Heart left ventricle (tissue), 16 donors: ENCODE data around the gene RPS4Y2. TPM values are rescaled to one million over a fixed set of nuclear protein-coding genes. Genes with fewer than 3 reads are reported as not detected.
A peak's percentile ranks its signal among the peaks of the same experiment; 100 is the strongest.

Source experiments
- ATAC-seq, 4 donors: fragments of 200-7000 bp; cut with Tn5 transposase; one replicate each; pipeline ENCODE4 v1.9.1; 2020 to 2022; ENCODE audit warnings: moderate library complexity in 4 of 4, mild to moderate bottlenecking in 3 of 4, moderate number of reproducible peaks in 1 of 4
- DNase-seq, 5 donors: peaks; one replicate each; pipeline ENCODE4 v3.0.0-alpha.2; 2020
- H3K27ac ChIP-seq, 12 donors: fragments of 200-600 bp; sonication (generic) in 4 of 12; one replicate each; pipeline versions ENCODE4 v1.5.0 to v1.8.0; 2016 to 2022; ENCODE audit warnings: mild to moderate bottlenecking in 2 of 12
- H3K27me3 ChIP-seq, 9 donors: fragments of 200-600 bp; sonication (generic) in 2 of 9; one replicate each; pipeline versions ENCODE4 v1.5.1 to v1.8.0; 2016 to 2022; ENCODE audit warnings: mild to moderate bottlenecking in 3 of 9
- H3K36me3 ChIP-seq, 9 donors: fragments of 200-600 bp; sonication (generic) in 2 of 9; one replicate each; pipeline versions ENCODE4 v1.5.0 to v1.8.0; 2018 to 2022; ENCODE audit warnings: mild to moderate bottlenecking in 2 of 9
- H3K4me1 ChIP-seq, 12 donors: fragments of 200-600 bp; sonication (generic) in 4 of 12; one replicate each; pipeline versions ENCODE4 v1.5.0 to v1.8.0; 2016 to 2022; ENCODE audit warnings: mild to moderate bottlenecking in 3 of 12
- H3K4me3 ChIP-seq, 12 donors: fragments of 200-600 bp; sonication (generic) in 4 of 12; one replicate each; pipeline versions ENCODE4 v1.5.0 to v1.8.0; 2017 to 2022; ENCODE audit warnings: mild to moderate bottlenecking in 9 of 12, moderate library complexity in 4 of 12
- H3K9me3 ChIP-seq, 12 donors: fragments of 200-600 bp; sonication (generic) in 4 of 12; one replicate each; pipeline versions ENCODE4 v1.5.0 to v1.8.0; 2016 to 2022; ENCODE audit warnings: mild to moderate bottlenecking in 1 of 12
- CTCF ChIP-seq, 12 donors: fragments of 200-600 bp; sonication (generic) in 4 of 12; IDR thresholded peaks; one replicate each; pipeline versions ENCODE4 v1.5.0 to v1.8.0; 2018 to 2022; ENCODE audit warnings: antibody characterized with exemption in 12 of 12, mild to moderate bottlenecking in 5 of 12
- POLR2A ChIP-seq, 2 donors: fragments of 450-650 bp; IDR thresholded peaks; one replicate each; pipeline ENCODE4 v1.6.1; 2017; ENCODE audit warnings: antibody characterized with exemption in 2 of 2, mild to moderate bottlenecking in 2 of 2, moderate library complexity in 2 of 2
- WGBS, 4 donors: extraction: QIAGEN DNeasy Blood & Tissue Kit in 2 of 4; methylation state at CpG; one replicate each; pipeline versions ENCODE4 v1.1.5 to v1.1.7; 2013 to 2018; 5-methylcytosine and 5-hydroxymethylcytosine counted together
- intact Hi-C, 10 donors: fragments of 100-400 bp; cut with DNase I; formaldehyde crosslinking; loops; one replicate each; pipeline versions ENCODE4 v1.11.1 to v1.14.2; 2022
- polyA plus RNA-seq, 2 donors: library from polyadenylated mRNA; stranded (reverse); fragments of 200-250 nt; gene quantifications; one replicate each; pipeline ENCODE4 v1.2.3, GENCODE V29; 2013
- total RNA-seq, 9 donors: library from RNA; depleted of rRNA in 2 of 9; stranded (reverse); fragments of >200 nt in 2 of 9; fragmentation: NEBNext Ultra II Directional in 3 of 9; extraction: Animal tissue kit (Norgen Biotek cat#: 25700) in 3 of 9; gene quantifications; one replicate each; pipeline versions ENCODE4 v1.1.0 to v1.2.4, GENCODE V29; 2016 to 2023
- donor health status: ischemic (EF 13 %, LVEDD 7.1; RV severe dilation, severe dysfunction).
- donor health status: healthy with polysubstance abuse.
- donor health status: DM: no; HTN: yes; CAD: no.
- donor health status: DM: no; HTN: no; CAD: no.
- donor health status: ischemic (EF 25% LVEDD 6.9; RV normal size, moderate dysfunction).
- donor health status: ischemic (EF 25% LVEDD 5.7; RV mildly dilated, moderate dysfunction).
- donor health status: healthy.
- donor health status: DM: yes; HTN: yes; CAD: no.
- donor health status: ischemic (EF 35%, LVEDD 5.7; RV mildly dilated, moderate dysfunction).
- donor health status: nonischemic (EF 11% LVEDD 7.7; RV severe dilation, severe dysfunction).
- donor health status: DM: yes; HTN: yes; CAD: no.
- donor health status: PGD.
- donor health status: ischemic (EF 29% LVEDD 5.4; RV normal size, mild dysfunction).
- donor health status: nonischemic (EF 23%, LVEDD 6.1; RV moderate dilation, normal function).

Gene RPS4Y2
- total and polyA plus RNA-seq, 11 donors: not detected

DNA sequence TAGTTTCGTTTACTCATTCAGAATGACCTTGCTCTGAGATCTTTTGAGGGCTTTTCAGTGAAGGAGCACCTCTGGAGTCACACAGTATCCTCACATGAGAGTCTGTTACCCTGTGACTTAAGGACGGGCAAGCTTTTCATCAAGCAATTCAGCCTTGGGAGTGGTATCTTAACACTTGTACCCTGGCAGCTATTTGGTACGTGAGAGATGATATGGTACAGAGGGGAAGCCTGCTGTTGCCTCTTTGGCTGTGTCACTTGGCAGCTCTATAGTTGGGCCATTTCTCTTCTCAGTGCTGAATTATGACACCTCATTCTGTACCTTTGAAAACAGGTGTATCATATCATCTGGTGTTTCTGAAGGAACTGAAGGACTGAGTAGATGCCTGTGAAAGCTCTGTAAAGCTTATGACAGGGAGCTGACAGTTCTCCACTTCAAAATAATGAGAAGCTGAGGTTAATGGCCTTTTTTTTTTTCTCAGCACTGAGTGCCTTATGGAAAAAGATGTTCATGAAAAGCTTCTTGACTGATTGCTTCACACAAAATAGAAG is 24.3 kb downstream of the RPS4Y2 start:
- ATAC-seq: peak in 2 of 4 donors; percentile 20 to 42
- intact Hi-C loops: no loop called here
- H3K4me3 ChIP-seq: no peak overlapping the region
- H3K27ac ChIP-seq: no peak overlapping the region
- H3K4me1 ChIP-seq: no peaks in the 10 kb centered on the region
- no peaks in the 10 kb centered on the region for H3K27me3 ChIP-seq
- no peaks in the 10 kb centered on the region for H3K36me3 ChIP-seq
- DNase-seq: no peak
- no peaks in the 10 kb centered on the region for H3K9me3 ChIP-seq
- TF ChIP-seq POLR2A (IDR thresholded peaks at IDR 0.05) (no peak), CTCF (IDR thresholded peaks at IDR 0.05) (no peak)
- WGBS, 4 donors: 29 to 49% methylated on average over 3 of the region's 3 CpGs; no CpG with 5 or more reads in 2 of the 4 donors

GRCh38 chrY:20780776-20781175 is 24.9 kb downstream of the RPS4Y2 start:
- H3K36me3 ChIP-seq: no peaks in the 10 kb centered on the region
- WGBS, 4 donors: 52 to 57% methylated on average over 2 of the region's 2 CpGs; no CpG with 5 or more reads in 2 of the 4 donors

GRCh38 chrY:20781408-20781807 is 25.5 kb downstream of the RPS4Y2 start:
- Histone ChIP-seq H3K27ac (no peak overlapping the region), H3K36me3 (no peaks in the 10 kb centered on the region), H3K9me3 (no peaks in the 10 kb centered on the region), H3K27me3 (no peaks in the 10 kb centered on the region), H3K4me3 (no peak overlapping the region), H3K4me1 (no peaks in the 10 kb centered on the region)
- intact Hi-C loops: no loop called here
- TF ChIP-seq CTCF (IDR thresholded peaks at IDR 0.05) (no peak), POLR2A (IDR thresholded peaks at IDR 0.05) (no peak)
- 55 to 70% methylated on average over 4 of the region's 4 CpGs; no CpG with 5 or more reads in 2 of the 4 donors for WGBS, 4 donors
- ATAC-seq (no peak), DNase-seq (no peak)

More at GRCh38 chrY:20780776-20781175, 24.9 kb downstream of the RPS4Y2 start:
- Histone ChIP-seq H3K27me3 (no peaks in the 10 kb centered on the region), H3K27ac (no peak overlapping the region), H3K4me3 (no peak overlapping the region), H3K4me1 (no peaks in the 10 kb centered on the region), H3K9me3 (no peaks in the 10 kb centered on the region)
- DNase-seq (no peak), ATAC-seq (no peak)
- intact Hi-C loops: no loop called here
- no peak for TF ChIP-seq CTCF (IDR thresholded peaks at IDR 0.05)
- no peak for TF ChIP-seq POLR2A (IDR thresholded peaks at IDR 0.05)

DNA sequence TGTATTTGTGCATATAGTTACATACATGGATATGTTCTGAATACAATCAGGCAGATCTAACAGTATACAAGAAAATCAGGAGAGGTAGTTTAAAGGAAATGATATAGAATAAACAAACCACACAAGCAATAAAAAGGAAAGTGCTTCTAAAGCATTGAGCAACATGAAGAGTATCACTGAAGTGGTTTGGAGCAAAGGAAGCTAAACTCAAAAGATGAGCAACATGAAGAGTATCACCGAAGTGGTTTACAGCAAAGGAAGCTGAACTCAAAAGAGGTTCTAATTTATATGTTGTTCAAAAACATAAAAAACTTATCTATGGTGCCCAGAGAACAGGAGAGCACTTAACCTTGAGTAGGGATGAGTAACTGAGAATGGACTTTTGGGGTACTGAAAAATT is 29.1 kb downstream of the RPS4Y2 start:
- Histone ChIP-seq H3K27ac (no peak overlapping the region), H3K4me3 (no peak overlapping the region), H3K4me1 (no peaks in the 10 kb centered on the region), H3K27me3 (no peaks in the 10 kb centered on the region), H3K36me3 (no peaks in the 10 kb centered on the region), H3K9me3 (no peaks in the 10 kb centered on the region)
- TF ChIP-seq CTCF (IDR thresholded peaks at IDR 0.05) (no peak), POLR2A (IDR thresholded peaks at IDR 0.05) (no peak)
- intact Hi-C loops: no loop called here
- 47 to 49% methylated on average over 1 of the region's 1 CpG; no CpG with 5 or more reads in 2 of the 4 donors for WGBS, 4 donors
- DNase-seq: no peak
- no peak for ATAC-seq
